Muscle of back (tissue), 10 donors: ENCODE data around the gene ACTL7B. TPM values are rescaled to one million over a fixed set of nuclear protein-coding genes. Genes with fewer than 3 reads are reported as not detected.

Experiments
- polyA plus RNA-seq, 10 donors: library from polyadenylated mRNA; unstranded; fragments of 120-200 nt; gene quantifications; one replicate each; pipeline ENCODE4 v1.2.1, GENCODE V29; 2013; ENCODE audit not compliant: insufficient read length in 10 of 10

ACTL7B gene
- polyA plus RNA-seq, 10 donors, result not detected

Other genes starting within 250 kb of the ACTL7B start
- gene ACTL7A, start 6.3 kb upstream of the ACTL7B start, polyA plus RNA-seq, result not detected
- 10 to 100 TPM; 27.0 to 35.8 (median 33.0) TPM for gene ELP1, start 78.1 kb upstream of the ACTL7B start, polyA plus RNA-seq
- 10 to 100 TPM; 11.8 to 17.6 (median 14.2) TPM for gene ABITRAM, start 78.4 kb upstream of the ACTL7B start, polyA plus RNA-seq
- gene CTNNAL1, start 157.5 kb upstream of the ACTL7B start, polyA plus RNA-seq, result 10 to 100 TPM; 22.9 to 37.8 (median 32.2) TPM